ENCODE measurements around the gene USP33. TPM values are rescaled to one million over a fixed set of nuclear protein-coding genes. Genes with fewer than 3 reads are reported as not detected.

The USP33 gene
- total and polyA plus RNA-seq, 2 of the 8 experiments (the other 6 are each of a cell fraction or from before 2014, with no cell fraction given), result 20.0 to 55.5 TPM

DNA sequence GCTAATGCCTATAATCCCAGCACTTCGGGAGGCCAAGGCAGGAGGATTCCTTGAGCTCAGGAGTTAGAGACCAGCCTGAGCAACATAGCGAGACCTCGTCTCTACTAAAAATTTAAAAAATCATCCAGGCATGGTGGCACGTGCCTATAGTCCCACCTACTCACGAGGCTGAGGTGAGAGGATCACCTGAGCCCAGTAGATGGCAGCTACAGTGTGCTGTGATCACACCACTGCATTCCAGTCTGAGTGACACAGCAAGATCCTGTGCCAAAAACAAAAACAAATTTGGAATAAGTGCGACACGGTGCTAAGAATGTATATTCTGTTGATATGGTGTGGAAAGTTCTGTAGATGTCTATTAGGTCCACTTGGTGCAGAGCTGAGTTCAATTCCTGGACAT, 15.1 kb downstream of the USP33 start (continued):
- peak; percentile 27 to 31; a peak in 2 of 4 replicates for TF ChIP-seq RAD21 (IDR thresholded peaks at IDR 0.05 in 1 of 2, conservative IDR thresholded peaks at IDR 0.05 in 1 of 2; ENCODE audit: low read depth in 2 of 2, low read length in 2 of 2)
- no peak for TF ChIP-seq TAF1 (IDR thresholded peaks at IDR 0.05; ENCODE audit: low read depth, low read length)

All from H1 (cell line).